Hematopoietic multipotent progenitor cell treated with erythropoietin and hydrocortisone succinate and interleukin-3 and kit ligand, for 4 days (in vitro differentiated cells): ENCODE results near the gene LRWD1.
A peak's percentile ranks its signal among the peaks of the same experiment; 100 is the strongest.
"Not testable (repeated sequence)": the region's sequence is repeated elsewhere in the genome, so short reads cannot be mapped to it uniquely, and the experiment has no call there.

Experiments used
- DNase-seq: peaks from one replicate; pipeline ENCODE4 v3.0.0-alpha.2; 2015

Gene LRWD1

GRCh38 chr7:102469351-102469971, 4.7 kb downstream of the LRWD1 start:
- no peak for DNase-seq

- DNase-seq: no peak
These were observed 5.4 kb downstream of the LRWD1 start for GRCh38 chr7:102469972-102470825.

GRCh38 chr7:102471791-102472125, 7.0 kb downstream of the LRWD1 start:
- no peak for DNase-seq

- peak; percentile 55 for DNase-seq
These were observed 7.6 kb downstream of the LRWD1 start for GRCh38 chr7:102472126-102473041.

GRCh38 chr7:102473271-102473991, 8.6 kb downstream of the LRWD1 start:
- no peak for DNase-seq

GRCh38 chr7:102474116-102474515, 9.3 kb downstream of the LRWD1 start:
- DNase-seq: not testable (repeated sequence)

GRCh38 chr7:102474736-102475435, 10.1 kb downstream of the LRWD1 start:
- DNase-seq: not testable (repeated sequence)

- peak; percentile 92 for DNase-seq
These were observed 13.8 kb downstream of the LRWD1 start, which contains the start of gene POLR2J for GRCh38 chr7:102478314-102479208. POLR2J (minus strand) TSS chr7:102478922; CDS start chr7:102478860, 62 bp downstream.

- not testable (repeated sequence) for DNase-seq
These were observed 14.4 kb downstream of the LRWD1 start for GRCh38 chr7:102479209-102479584.

GRCh38 chr7:102479982-102480637, 15.3 kb downstream of the LRWD1 start:
- DNase-seq: peak; percentile 37

GRCh38 chr7:102481962-102482361, 17.2 kb downstream of the LRWD1 start:
- DNase-seq: not testable (repeated sequence)

GRCh38 chr7:102484317-102484716, 19.5 kb downstream of the LRWD1 start:
- not testable (repeated sequence) for DNase-seq

GRCh38 chr7:102490529-102491075, 25.8 kb downstream of the LRWD1 start:
- DNase-seq: not testable (repeated sequence)

- peak; percentile 20 for DNase-seq
These were observed 28.6 kb downstream of the LRWD1 start for GRCh38 chr7:102493220-102493935.

GRCh38 chr7:102494026-102494425, 29.2 kb downstream of the LRWD1 start:
- not testable (repeated sequence) for DNase-seq

- not testable (repeated sequence) for DNase-seq
These were observed 29.8 kb downstream of the LRWD1 start for GRCh38 chr7:102494473-102495149.

- DNase-seq: peak; percentile 0
These were observed 32.1 kb downstream of the LRWD1 start for GRCh38 chr7:102496861-102497260.

- not testable (repeated sequence) for DNase-seq
These were observed 32.5 kb downstream of the LRWD1 start for GRCh38 chr7:102497308-102497707.
